Esophagus squamous epithelium (tissue), 5 donors: ENCODE data around the gene RAB4B. TPM values are rescaled to one million over a fixed set of nuclear protein-coding genes. Genes with fewer than 3 reads are reported as not detected.

Experiments
- DNase-seq: peaks from one replicate; lab custom pipeline; 2025; lab: John Stamatoyannopoulos, UW
- H3K27ac ChIP-seq, 4 donors: fragments of 200-600 bp; sonication (generic); one replicate each; pipeline ENCODE4 v1.5.1; 2016 to 2019; ENCODE audit warnings: mild to moderate bottlenecking in 1 of 4
- H3K27me3 ChIP-seq, 4 donors: fragments of 200-600 bp; sonication (generic); 1 replicate in 3 of 4; 2 replicates in 1 of 4; pipeline versions ENCODE4 v1.5.1 to v1.6.0; 2017 to 2021; ENCODE audit warnings: antibody characterized with exemption in 1 of 4
- H3K36me3 ChIP-seq, 3 donors: fragments of 200-600 bp; sonication (generic); one replicate each; pipeline ENCODE4 v1.5.1; 2016 to 2019
- H3K4me1 ChIP-seq, 3 donors: fragments of 200-600 bp; sonication (generic); one replicate each; pipeline ENCODE4 v1.5.1; 2017 to 2019
- H3K4me3 ChIP-seq, 4 donors: fragments of 200-600 bp; sonication (generic); 1 replicate in 3 of 4; 2 replicates in 1 of 4; pipeline ENCODE4 v1.5.1; 2016 to 2019; ENCODE audit warnings: mild to moderate bottlenecking in 2 of 4, moderate library complexity in 1 of 4
- H3K9me3 ChIP-seq, 3 donors: fragments of 200-600 bp; sonication (generic); one replicate each; pipeline ENCODE4 v1.5.1; 2016 to 2019
- CTCF ChIP-seq, 6 experiments: fragments of 450-650 bp in 4 of 6; fragments of 200-600 bp in 2 of 6; sonication (generic) in 2 of 6; IDR thresholded peaks; one replicate each; pipeline ENCODE4 v1.5.1; 2016 to 2019; ENCODE audit warnings: antibody characterized with exemption in 6 of 6, mild to moderate bottlenecking in 4 of 6, moderate library complexity in 4 of 6
- POLR2A ChIP-seq, 4 donors: fragments of 450-650 bp; IDR thresholded peaks; one replicate each; pipeline ENCODE4 v1.6.1; 2017; ENCODE audit warnings: antibody characterized with exemption in 4 of 4, mild to moderate bottlenecking in 4 of 4, moderate library complexity in 3 of 4
- WGBS, 2 donors: methylation state at CpG; one replicate each; pipeline ENCODE4 v1.1.5; 2018; 5-methylcytosine and 5-hydroxymethylcytosine counted together
- intact Hi-C: fragments of 100-400 bp; cut with DNase I; formaldehyde crosslinking; loops from one replicate; pipeline ENCODE4 v1.15.0; 2022
- total RNA-seq, 4 donors: library from RNA; depleted of rRNA; stranded (reverse); fragments of >200 nt; gene quantifications; one replicate each; pipeline ENCODE4 v1.1.0, GENCODE V29; 2016
- donor health status: DM: yes; HTN: yes; CAD: no.

Gene RAB4B
- total RNA-seq, 4 donors from 2014 or later = 15.2 to 37.0 (median 20.5) TPM

GRCh38 chr19:40755791-40756190 is 22.3 kb upstream of the RAB4B start:
- no peak for TF ChIP-seq CTCF (IDR thresholded peaks at IDR 0.05)
- TF ChIP-seq POLR2A (IDR thresholded peaks at IDR 0.05) = no peak
- peaks cover 20 to 66% (median 29%) of the 10 kb centered on the region in 3 donors for H3K36me3 ChIP-seq
- H3K4me1 ChIP-seq = peaks cover 22 to 67% (median 39%) of the 10 kb centered on the region in 3 donors
- no peaks in the 10 kb centered on the region for H3K9me3 ChIP-seq
- no peak overlapping the region for H3K4me3 ChIP-seq
- intact Hi-C loops = no loop called here
- no peak for DNase-seq
- 88 to 94% methylated on average over 5 to 8 of the region's 8 CpGs for WGBS, 2 donors
- H3K27me3 ChIP-seq = no peaks in the 10 kb centered on the region
- no peak overlapping the region for H3K27ac ChIP-seq

- Histone ChIP-seq H3K36me3 (peaks cover 20 to 75% (median 33%) of the 10 kb centered on the region in 3 donors), H3K27me3 (no peaks in the 10 kb centered on the region), H3K4me1 (peaks cover 22 to 70% (median 39%) of the 10 kb centered on the region in 3 donors), H3K27ac (peak overlapping the region in 2 of 4 donors; percentile 6 to 38), H3K9me3 (no peaks in the 10 kb centered on the region), H3K4me3 (no peak overlapping the region)
- intact Hi-C loops = no loop called here
- DNase-seq = no peak
- WGBS, 2 donors = 55 to 59% methylated on average over 10 to 11 of the region's 11 CpGs
- TF ChIP-seq POLR2A (IDR thresholded peaks at IDR 0.05) (no peak), CTCF (IDR thresholded peaks at IDR 0.05) (no peak)
Observed at GRCh38 chr19:40756502-40757110, 21.4 kb upstream of the RAB4B start.

GRCh38 chr19:40758491-40758890 is 19.6 kb upstream of the RAB4B start:
- Histone ChIP-seq H3K27ac (no peak overlapping the region), H3K4me3 (no peak overlapping the region), H3K27me3 (no peaks in the 10 kb centered on the region), H3K36me3 (peaks cover 32 to 94% (median 52%) of the 10 kb centered on the region in 3 donors), H3K4me1 (peaks cover 22 to 60% (median 26%) of the 10 kb centered on the region in 3 donors), H3K9me3 (no peaks in the 10 kb centered on the region)
- 100% methylated on average over 3 of the region's 3 CpGs for WGBS, 2 donors
- intact Hi-C loops = no loop called here
- TF ChIP-seq CTCF (IDR thresholded peaks at IDR 0.05) (no peak), POLR2A (IDR thresholded peaks at IDR 0.05) (no peak)
- DNase-seq = no peak

- Histone ChIP-seq H3K36me3 (peaks cover 37 to 95% (median 60%) of the 10 kb centered on the region in 3 donors), H3K27ac (no peak overlapping the region), H3K4me3 (no peak overlapping the region), H3K9me3 (no peaks in the 10 kb centered on the region), H3K27me3 (no peaks in the 10 kb centered on the region), H3K4me1 (peaks cover 16 to 51% (median 17%) of the 10 kb centered on the region in 3 donors)
- no peak for TF ChIP-seq POLR2A (IDR thresholded peaks at IDR 0.05)
- intact Hi-C loops = no loop called here
- no peak for DNase-seq
- WGBS, 2 donors = 90% methylated on average over 2 to 12 of the region's 13 CpGs
Observed at GRCh38 chr19:40759352-40759751, 18.7 kb upstream of the RAB4B start.

GRCh38 chr19:40762754-40763470 is 15.1 kb upstream of the RAB4B start:
- Histone ChIP-seq H3K9me3 (no peaks in the 10 kb centered on the region), H3K27me3 (no peaks in the 10 kb centered on the region), H3K27ac (no peak overlapping the region), H3K4me1 (peaks cover 0 to 16% (median 0%) of the 10 kb centered on the region in 3 donors), H3K4me3 (no peak overlapping the region), H3K36me3 (peaks cover 33 to 93% (median 76%) of the 10 kb centered on the region in 3 donors)
- WGBS, 2 donors = 84 to 94% methylated on average over 12 to 16 of the region's 17 CpGs
- no peak for DNase-seq
- intact Hi-C loops = no loop called here
- TF ChIP-seq CTCF (IDR thresholded peaks at IDR 0.05) (no peak), POLR2A (IDR thresholded peaks at IDR 0.05) (no peak)
